ENCODE results near the gene TAMM41. TPM values are rescaled to one million over a fixed set of nuclear protein-coding genes. Genes with fewer than 3 reads are reported as not detected.
"Not testable (repeated sequence)": the region's sequence is repeated elsewhere in the genome, so short reads cannot be mapped to it uniquely, and the experiment has no call there.

The TAMM41 gene
- total RNA-seq, 1 experiment from 2014 or later, result 11.7 TPM

DNA sequence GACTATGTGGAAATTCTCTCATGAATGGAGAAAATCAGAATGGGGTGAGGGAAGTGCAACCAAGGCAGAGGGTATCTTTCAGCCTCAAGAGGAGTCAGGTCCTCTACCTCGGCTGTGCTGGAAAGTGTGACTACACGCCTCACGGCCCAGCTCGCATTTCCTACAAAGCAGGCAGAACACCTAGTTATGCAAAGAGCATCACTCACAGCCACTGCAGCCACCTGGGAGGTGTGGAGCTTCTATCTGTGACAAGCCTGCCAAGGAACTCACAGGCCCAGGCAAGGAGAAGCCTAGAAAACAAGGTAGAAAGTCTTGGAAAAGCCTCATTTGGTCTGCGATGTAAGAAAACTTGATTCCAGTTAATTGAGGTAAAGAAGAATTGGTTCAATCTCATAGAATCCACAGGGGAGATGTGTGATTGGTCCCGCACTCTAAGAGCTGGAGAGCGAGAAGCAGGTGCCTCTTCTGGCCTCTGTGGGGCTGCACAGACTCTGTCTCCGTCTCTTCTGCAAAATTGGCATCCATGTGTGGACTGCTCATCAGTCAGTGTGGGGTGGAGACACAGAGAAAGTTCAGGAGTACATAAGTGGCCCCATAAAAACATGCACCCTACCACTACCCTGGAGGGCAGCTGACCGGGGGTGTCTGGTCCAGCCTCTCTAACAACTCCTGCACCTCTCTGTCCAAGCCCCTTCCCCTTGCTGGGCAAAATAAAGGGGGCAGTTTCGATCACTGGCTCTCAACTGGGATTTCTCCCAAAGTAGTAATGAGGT is 76.8 kb downstream of the TAMM41 start:
- no peak for DNase-seq (ENCODE audit: low read depth)

- no peak for DNase-seq (ENCODE audit: low read depth)
Observed at GRCh38 chr3:11768604-11769003, 78.1 kb downstream of the TAMM41 start.

GRCh38 chr3:11764931-11765363 is 81.7 kb downstream of the TAMM41 start:
- DNase-seq (ENCODE audit: low read depth), result peak; percentile 99

- DNase-seq (ENCODE audit: low read depth), result no peak
Observed at GRCh38 chr3:11759996-11760395, 86.7 kb downstream of the TAMM41 start.

DNA sequence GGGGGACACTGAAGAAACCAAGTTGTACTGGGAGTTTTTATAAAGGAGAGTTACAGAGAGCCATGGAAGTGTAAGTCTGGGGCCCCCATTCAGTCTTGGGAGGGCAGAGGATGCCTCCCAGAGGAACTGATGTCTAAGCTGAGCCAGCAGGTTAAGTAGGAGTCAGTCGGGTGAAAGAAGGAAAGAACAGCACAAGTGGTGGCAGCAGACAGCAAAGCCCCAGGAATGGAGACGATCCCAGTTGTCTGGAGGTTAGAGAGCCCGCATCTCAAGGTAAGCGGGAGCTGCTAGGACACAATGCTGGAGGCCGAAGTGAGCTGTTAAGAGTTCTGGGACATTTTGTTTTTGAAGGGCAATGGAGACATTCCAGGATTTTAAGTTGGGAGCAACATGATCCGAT is 88.8 kb downstream of the TAMM41 start:
- no peak for DNase-seq (ENCODE audit: low read depth)

GRCh38 chr3:11757441-11757875 is 89.2 kb downstream of the TAMM41 start:
- peak; percentile 15 for DNase-seq (ENCODE audit: low read depth)

DNA sequence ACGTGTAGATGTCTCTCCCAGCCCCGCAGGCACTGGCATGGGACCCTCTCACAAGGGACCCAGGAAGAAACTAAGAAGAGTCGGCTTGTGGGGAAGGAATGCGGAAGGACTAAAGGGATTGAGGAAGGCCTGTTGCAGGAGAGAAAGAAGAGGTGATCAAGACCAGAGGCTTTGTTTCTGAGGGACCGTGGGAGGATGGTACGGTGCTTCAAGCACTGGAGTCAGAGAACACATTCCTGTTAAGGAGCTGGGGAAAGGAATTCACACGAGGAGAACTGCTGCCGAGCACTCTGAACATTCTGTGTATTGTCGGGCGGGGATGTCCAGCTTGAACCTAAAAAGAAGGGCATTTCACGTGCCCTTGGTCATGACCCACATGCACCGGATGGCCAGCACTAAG is 91.4 kb downstream of the TAMM41 start:
- DNase-seq (ENCODE audit: low read depth), result no peak

DNA sequence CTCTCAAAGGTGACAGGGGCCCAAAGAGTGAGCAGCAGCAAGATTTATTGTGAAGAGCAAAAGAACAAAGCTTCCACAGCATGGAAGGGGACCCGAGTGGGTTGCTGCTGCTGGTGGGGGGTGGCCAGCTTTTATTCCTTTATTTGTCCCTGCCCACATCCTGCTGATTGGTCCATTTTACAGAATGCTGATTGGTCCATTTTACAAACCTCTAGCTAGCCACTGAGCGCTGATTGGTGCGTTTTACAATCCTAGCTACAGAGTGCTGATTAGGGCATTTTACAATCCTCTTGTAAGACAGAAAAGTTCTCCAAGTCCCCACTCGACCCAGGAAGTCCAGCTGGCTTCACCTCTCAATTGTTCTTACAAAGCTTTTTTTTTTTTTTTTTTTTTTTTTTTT is 94.4 kb downstream of the TAMM41 start:
- DNase-seq (ENCODE audit: low read depth), result not testable (repeated sequence)

DNA sequence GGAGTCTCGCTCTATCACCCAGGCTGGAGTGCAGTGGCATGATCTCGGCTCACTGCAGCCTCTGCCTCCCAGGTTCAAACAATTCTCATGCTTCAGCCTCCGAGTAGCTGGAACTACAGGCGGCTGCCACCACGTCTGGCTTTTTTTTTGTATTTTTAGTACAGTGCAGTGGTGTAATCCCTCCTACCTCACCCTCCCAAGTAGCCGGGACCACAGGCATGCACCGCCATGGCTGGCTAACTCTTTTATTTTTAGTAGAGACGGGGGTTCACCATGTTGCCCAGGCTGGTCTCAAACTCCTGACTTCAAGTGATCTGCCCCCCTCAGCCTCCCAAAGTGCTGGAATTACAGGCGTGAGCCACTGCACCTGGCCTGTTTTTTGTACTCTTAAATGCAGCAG is 98.4 kb downstream of the TAMM41 start:
- DNase-seq (ENCODE audit: low read depth), result not testable (repeated sequence)

Small RNA genes lying within 50 kb of the gene (small RNA-seq; reads per million reads assigned to genes)
- not detected for gene CYCSP12

Other genes starting within 250 kb of the TAMM41 start
- gene VGLL4, start 203.0 kb downstream of the TAMM41 start, total RNA-seq (2014; rRNA removed; shearing (Covaris generic)), result 40.3 and 57.4 TPM in 2 replicates
- not detected in 2 replicates for gene SYN2, start 157.5 kb upstream of the TAMM41 start, total RNA-seq (2014; rRNA removed; shearing (Covaris generic))

Measured in HT1080 (cell line).